HG02885 (cell line): Measurements from ENCODE around the gene RTN4R.
"Not testable (repeated sequence)": the region's sequence is repeated elsewhere in the genome, so short reads cannot be mapped to it uniquely, and the experiment has no call there.

Experiments
- ATAC-seq: cut with Tn5 transposase; IDR thresholded peaks from one replicate; pipeline ENCODE4 v1.9.1; 2021; ENCODE audit warnings: mild to moderate bottlenecking; ENCODE audit not compliant: unreplicated experiment, poor library complexity

RTN4R gene

GRCh38 chr22:20274374-20274773 lies 6.3 kb upstream of the RTN4R start:
- not testable (repeated sequence) for ATAC-seq

- ATAC-seq: no peak
Measured at GRCh38 chr22:20273758-20274181, 5.7 kb upstream of the RTN4R start.

- no peak for ATAC-seq
Measured at GRCh38 chr22:20272700-20273099, 4.6 kb upstream of the RTN4R start.

GRCh38 chr22:20272174-20272573 lies 4.1 kb upstream of the RTN4R start:
- ATAC-seq: no peak

GRCh38 chr22:20271114-20271994 lies 3.2 kb upstream of the RTN4R start:
- ATAC-seq: no peak

- not testable (repeated sequence) for ATAC-seq
Measured at GRCh38 chr22:20270190-20271113, 2.3 kb upstream of the RTN4R start.

GRCh38 chr22:20269673-20270072 lies 1.6 kb upstream of the RTN4R start:
- ATAC-seq: not testable (repeated sequence)

- ATAC-seq: not testable (repeated sequence)
Measured at GRCh38 chr22:20269201-20269600, 1.1 kb upstream of the RTN4R start.

- no peak for ATAC-seq
Measured at GRCh38 chr22:20267441-20268278, 458 bp downstream of the RTN4R start.

- not testable (repeated sequence) for ATAC-seq
Measured at GRCh38 chr22:20266667-20267440, 1.3 kb downstream of the RTN4R start.

GRCh38 chr22:20265772-20266666 lies 2.1 kb downstream of the RTN4R start:
- not testable (repeated sequence) for ATAC-seq

- no peak for ATAC-seq
Measured at GRCh38 chr22:20264614-20265452, 3.3 kb downstream of the RTN4R start.

- ATAC-seq: not testable (repeated sequence)
Measured at GRCh38 chr22:20263404-20264281, 4.5 kb downstream of the RTN4R start.

GRCh38 chr22:20262582-20263147 lies 5.5 kb downstream of the RTN4R start:
- ATAC-seq: no peak

- no peak for ATAC-seq
Measured at GRCh38 chr22:20261848-20262581, 6.1 kb downstream of the RTN4R start.
